HFF-Myc (cell line): Measurements from ENCODE around the gene PARD3B.
A peak's percentile ranks its signal among the peaks of the same experiment; 100 is the strongest.

ENCODE experiments used
- DNase-seq: peaks from one replicate; pipeline ENCODE4 v3.0.0-alpha.2; 2011; ENCODE audit warnings: low read depth; ENCODE audit errors: extremely low read depth
- H3K4me3 ChIP-seq: replicated peaks from 2 replicates; pipeline ENCODE4 v1.5.1; 2011; ENCODE audit warnings: low read depth, mild to moderate bottlenecking, control low read depth, low read length
- CTCF ChIP-seq: IDR thresholded peaks from 2 replicates; pipeline ENCODE4 v1.5.1; 2012; ENCODE audit warnings: mild to moderate bottlenecking, low read depth, low read length, control low read depth; ENCODE audit errors: missing control alignments

The PARD3B gene

DNA sequence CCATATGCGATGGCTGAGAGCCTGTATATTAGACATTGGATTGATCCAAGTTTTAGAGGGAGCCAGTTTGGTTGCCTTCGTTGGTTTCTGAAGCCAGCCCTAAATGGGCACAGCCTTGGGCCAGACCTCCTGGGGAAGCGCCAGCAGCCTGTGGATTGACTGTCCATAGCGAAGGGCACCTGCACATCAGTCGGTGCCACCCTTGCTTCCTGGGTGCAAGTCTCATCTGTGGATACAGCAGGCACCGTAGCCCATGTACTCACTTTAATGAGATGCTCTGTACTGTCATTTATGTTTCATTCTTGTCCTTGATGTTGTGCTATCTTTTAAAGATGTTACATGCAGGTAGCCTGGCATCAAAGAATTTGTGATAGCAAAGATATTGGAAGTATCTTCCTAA, 600.6 kb downstream of the PARD3B start:
- no peak overlapping the region for H3K4me3 ChIP-seq
- TF ChIP-seq CTCF, result no peak
- no peak for DNase-seq

GRCh38 chr2:205148755-205149154, 603.5 kb downstream of the PARD3B start:
- TF ChIP-seq CTCF, result no peak
- no peak overlapping the region for H3K4me3 ChIP-seq
- no peak for DNase-seq

DNA sequence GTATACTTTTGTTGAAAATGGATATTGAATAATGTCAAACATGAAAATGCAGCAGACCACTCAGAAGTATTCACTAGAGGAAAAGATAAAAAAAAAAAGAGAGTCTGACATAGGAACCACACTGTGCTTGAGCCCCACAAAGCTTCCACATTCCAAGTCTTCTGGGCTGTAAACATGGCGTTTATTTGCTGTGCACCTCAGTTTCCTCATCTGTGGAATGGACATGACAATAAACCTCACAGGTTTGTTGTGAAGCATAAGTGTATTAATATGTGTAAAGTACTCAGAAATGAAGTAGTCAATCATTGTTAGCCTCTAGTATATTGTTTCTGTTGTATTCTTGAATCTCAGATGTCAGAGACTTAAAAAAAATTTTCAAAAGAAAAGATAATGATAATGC, 611.2 kb downstream of the PARD3B start:
- no peak overlapping the region for H3K4me3 ChIP-seq

DNA sequence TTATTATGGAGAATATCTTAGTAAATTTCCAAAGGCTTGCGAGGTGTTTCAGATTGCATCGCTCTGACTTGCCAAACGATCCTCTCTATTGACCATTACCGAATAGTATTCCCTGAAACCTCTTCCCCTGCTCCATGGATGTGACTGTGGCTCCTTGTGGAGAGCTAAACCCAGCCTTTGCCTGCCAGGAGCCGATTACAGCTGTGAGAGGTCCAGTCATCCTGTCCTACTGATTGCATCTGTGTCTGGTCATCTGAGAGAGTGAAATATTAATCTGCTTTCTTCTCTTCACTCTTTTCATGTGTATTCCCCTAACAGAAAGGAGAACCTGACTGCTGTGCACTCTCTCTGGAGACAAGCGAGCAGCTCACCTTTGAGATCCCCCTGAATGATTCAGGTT, 613.1 kb downstream of the PARD3B start:
- TF ChIP-seq CTCF, result no peak
- no peak overlapping the region for H3K4me3 ChIP-seq
- DNase-seq, result no peak

More for the DNA sequence above, 611.2 kb downstream of the PARD3B start:
- DNase-seq, result no peak
- no peak for TF ChIP-seq CTCF

DNA sequence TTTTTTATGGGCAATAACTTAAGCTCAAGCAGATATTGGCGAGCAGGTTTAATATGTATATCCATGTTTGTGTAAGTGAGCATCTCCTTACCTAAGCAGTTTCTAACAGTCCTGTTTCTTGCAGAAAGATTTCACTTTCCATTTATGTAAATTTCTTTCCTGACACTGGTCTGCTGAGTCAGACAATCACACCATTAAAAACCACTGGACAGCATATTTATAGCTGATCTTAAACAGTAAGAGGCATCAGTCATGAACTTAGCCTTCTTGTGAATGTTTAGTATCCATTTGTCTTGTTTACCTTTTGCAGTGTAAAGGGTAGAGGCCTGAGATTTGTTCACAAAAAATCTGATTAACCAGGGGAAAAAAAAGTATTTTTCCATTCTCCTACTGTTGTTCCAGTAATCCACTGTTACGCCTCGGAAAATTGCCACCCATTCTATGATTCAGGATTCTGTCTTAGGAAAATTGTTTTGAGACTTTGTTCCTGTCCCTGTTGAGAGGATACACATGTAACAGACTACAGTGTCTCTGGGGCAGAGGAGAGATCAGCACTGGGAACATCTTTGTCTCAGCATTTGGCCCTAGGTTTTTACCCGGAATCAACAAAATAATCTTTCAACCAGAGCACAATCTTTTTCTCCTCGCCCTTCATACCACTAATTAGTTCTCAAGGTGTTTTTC, 616.0 kb downstream of the PARD3B start:
- DNase-seq, result no peak
- TF ChIP-seq CTCF, result no peak
- no peak overlapping the region for H3K4me3 ChIP-seq

DNA sequence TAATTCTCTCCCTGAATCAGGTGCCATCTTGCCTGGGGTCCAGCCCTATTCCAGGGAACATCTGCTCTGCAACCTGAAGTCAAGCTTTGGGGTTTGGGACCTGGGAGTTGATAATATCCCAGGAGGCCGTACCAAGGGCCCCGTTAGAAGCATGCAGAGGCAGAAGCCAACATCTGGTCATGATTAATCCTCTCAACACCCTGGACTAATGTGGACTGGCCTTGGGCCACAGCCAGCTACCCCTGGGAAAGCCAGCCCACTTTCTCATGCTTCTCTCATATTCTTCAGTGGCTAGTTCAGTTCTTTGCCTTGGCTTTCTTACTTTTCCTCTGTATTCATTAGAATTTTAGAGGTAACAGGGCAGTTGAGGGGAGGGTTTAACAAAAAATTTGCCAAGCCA, 621.5 kb downstream of the PARD3B start:
- no peak for TF ChIP-seq CTCF
- peak; percentile 24 for DNase-seq
- no peak overlapping the region for H3K4me3 ChIP-seq

DNA sequence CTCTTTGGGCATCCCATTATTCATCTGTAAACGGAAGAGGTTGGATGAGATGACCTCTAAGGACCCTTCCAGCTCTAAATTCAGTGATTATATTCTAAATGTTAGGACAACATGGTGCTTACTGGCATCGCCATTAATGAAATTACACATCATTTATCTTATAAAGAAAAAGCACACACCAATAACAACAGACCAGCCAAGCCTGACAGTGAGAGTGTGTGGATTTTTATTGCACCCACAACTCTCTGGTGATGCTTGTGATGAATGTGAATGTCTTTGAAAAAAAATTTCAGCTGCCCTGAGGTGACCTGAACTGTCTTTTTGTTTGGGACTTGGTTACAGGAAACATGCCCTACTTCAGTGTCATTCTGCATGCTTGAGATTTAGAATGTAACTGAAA, 623.7 kb downstream of the PARD3B start:
- H3K4me3 ChIP-seq, result no peak overlapping the region
- DNase-seq, result no peak
- TF ChIP-seq CTCF, result no peak
